Cardiac muscle cell (in vitro differentiated cells and primary cell): ENCODE results near the gene EP400. TPM values are rescaled to one million over a fixed set of nuclear protein-coding genes. Genes with fewer than 3 reads are reported as not detected.
"Not testable (repeated sequence)": the region's sequence is repeated elsewhere in the genome, so short reads cannot be mapped to it uniquely, and the experiment has no call there.

ENCODE experiments used
- DNase-seq, 2 donors: peaks; one replicate each; pipeline versions ENCODE4 v3.0.0 to v3.0.0-alpha.2; 2010 to 2017; ENCODE audit warnings: low read depth in 1 of 2, low spot score in 1 of 2
- H3K27ac ChIP-seq: fragments of 200-600 bp; sonication (generic); 2 replicates; pipeline ENCODE4 v1.5.1; 2016
- H3K27me3 ChIP-seq: fragments of 200-600 bp; sonication (generic); 2 replicates; pipeline ENCODE4 v1.6.0; 2016; ENCODE audit warnings: control low read depth
- H3K36me3 ChIP-seq: fragments of 200-600 bp; sonication (generic); 2 replicates; pipeline ENCODE4 v1.5.1; 2016; ENCODE audit warnings: control low read depth
- H3K4me1 ChIP-seq: fragments of 200-600 bp; sonication (generic); 2 replicates; pipeline ENCODE4 v1.8.1; 2017; ENCODE audit warnings: low read depth, mild to moderate bottlenecking, mixed run types
- H3K4me3 ChIP-seq: fragments of 200-600 bp; sonication (generic); 2 replicates; pipeline ENCODE4 v1.5.1; 2016; ENCODE audit warnings: mild to moderate bottlenecking
- H3K9me3 ChIP-seq: fragments of 200-600 bp; sonication (generic); 2 replicates; pipeline ENCODE4 v1.5.1; 2017; ENCODE audit warnings: low read depth, mild to moderate bottlenecking, control low read depth
- polyA plus RNA-seq: library from polyadenylated mRNA; unstranded; fragments of >200 nt; fragmentation: Nextera tagmentation; extraction: Ambion mirVana; gene quantifications from 2 replicates; pipeline ENCODE4 v1.2.1, GENCODE V29; 2016
- total RNA-seq: library from RNA; depleted of rRNA; stranded (reverse); fragments of >200 nt; gene quantifications from 2 replicates; pipeline ENCODE4 v1.2.3, GENCODE V29; 2016
- TF ChIP-seq, protein P1 (sequence below): IDR thresholded peaks from 2 replicates; pipeline ENCODE4 v1.5.1; 2012; ENCODE audit warnings: low read depth, mild to moderate bottlenecking, low read length

EP400 gene
- total and polyA plus RNA-seq, 2 experiments from 2014 or later, result 14.6 to 28.4 TPM

DNA sequence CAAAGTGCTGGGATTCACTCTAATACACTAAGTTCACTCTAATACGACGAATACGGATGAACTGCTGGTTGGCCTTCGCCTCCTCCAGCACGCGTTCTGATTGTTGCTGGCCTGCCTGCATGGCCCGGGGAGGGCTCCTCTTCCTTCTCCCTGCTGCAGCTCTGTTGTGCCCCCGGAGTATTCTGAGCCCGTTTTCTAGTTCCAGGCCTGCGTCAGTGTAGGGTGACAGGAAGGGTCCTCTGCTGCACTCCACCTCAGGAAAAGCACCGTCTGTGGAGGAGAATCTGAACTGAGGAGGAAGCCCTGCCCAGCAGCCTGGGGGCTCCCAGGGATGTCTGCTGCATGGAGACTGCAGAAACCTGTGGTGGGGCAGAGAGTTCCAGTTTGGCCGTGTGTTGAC, 150.0 kb downstream of the EP400 start:
- no peaks in the 10 kb centered on the region for H3K4me1 ChIP-seq
- no peaks in the 10 kb centered on the region for H3K9me3 ChIP-seq
- H3K36me3 ChIP-seq, result no peaks in the 10 kb centered on the region
- H3K27me3 ChIP-seq, result no peaks in the 10 kb centered on the region
- TF ChIP-seq, protein P1, sequence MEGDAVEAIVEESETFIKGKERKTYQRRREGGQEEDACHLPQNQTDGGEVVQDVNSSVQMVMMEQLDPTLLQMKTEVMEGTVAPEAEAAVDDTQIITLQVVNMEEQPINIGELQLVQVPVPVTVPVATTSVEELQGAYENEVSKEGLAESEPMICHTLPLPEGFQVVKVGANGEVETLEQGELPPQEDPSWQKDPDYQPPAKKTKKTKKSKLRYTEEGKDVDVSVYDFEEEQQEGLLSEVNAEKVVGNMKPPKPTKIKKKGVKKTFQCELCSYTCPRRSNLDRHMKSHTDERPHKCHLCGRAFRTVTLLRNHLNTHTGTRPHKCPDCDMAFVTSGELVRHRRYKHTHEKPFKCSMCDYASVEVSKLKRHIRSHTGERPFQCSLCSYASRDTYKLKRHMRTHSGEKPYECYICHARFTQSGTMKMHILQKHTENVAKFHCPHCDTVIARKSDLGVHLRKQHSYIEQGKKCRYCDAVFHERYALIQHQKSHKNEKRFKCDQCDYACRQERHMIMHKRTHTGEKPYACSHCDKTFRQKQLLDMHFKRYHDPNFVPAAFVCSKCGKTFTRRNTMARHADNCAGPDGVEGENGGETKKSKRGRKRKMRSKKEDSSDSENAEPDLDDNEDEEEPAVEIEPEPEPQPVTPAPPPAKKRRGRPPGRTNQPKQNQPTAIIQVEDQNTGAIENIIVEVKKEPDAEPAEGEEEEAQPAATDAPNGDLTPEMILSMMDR, result no peak
- no peak overlapping the region for H3K27ac ChIP-seq
- H3K4me3 ChIP-seq, result no peak overlapping the region
- no peak for DNase-seq

DNA sequence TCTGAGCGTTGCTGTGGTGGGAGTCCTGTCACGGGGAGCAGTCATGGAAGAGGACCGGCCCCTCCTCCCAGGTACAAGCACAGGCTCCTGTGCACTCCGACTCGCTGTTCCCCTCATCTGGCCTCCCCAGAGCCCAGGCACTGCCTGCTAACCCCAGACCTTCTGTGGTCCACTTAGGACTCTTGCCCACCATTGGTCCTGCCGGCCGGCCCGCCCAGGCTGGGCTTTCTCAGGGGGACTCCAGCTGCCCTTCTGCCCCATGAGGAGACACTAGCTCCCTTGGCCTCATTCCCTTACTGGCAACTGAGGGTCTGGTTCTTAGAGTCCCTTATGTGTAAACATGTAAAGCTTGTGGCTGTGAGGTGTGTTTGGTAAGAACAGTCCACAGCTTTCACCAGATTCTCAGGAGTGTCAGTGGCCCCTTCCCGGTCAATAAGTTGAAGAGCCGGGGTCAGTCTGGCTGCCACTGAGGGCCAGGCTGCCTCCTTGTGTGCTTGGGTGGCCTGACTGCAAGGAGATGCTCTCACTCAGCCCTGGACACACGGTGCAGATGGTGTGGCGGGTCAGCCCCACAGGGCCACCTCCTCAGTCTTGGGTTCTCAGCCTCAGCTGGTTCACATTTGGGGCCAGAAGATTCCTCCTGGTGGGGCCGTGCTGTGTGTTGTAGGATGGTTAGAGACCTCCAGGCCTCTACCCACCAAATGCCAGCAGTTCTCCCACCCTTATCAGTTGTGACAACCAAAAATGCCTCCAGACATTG, 150.7 kb downstream of the EP400 start:
- TF ChIP-seq, protein P1, result no peak
- Histone ChIP-seq H3K27me3 (no peaks in the 10 kb centered on the region), H3K4me1 (no peaks in the 10 kb centered on the region), H3K27ac (no peak overlapping the region), H3K4me3 (no peak overlapping the region), H3K9me3 (no peaks in the 10 kb centered on the region), H3K36me3 (no peaks in the 10 kb centered on the region)
- no peak for DNase-seq

DNA sequence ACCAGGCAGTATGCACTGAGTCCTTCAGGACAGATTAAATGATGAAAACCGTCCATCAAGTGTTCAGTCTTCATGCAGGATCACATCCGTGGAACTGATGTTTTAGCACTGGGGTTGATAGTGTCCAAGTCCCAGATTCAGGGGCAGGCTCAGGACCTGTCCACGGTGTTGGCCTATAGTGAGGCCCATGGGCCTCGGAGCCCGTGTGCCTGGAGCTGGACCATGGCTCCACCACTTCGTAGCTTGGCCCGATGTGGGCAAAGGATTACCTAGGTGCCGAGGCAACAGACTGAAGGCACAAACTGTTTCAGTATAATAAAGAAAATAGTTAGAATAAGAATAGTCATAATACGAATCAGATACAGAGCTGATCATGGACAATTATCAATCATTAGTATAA, 152.6 kb downstream of the EP400 start:
- DNase-seq, result no peak
- no peaks in the 10 kb centered on the region for H3K27me3 ChIP-seq

DNA sequence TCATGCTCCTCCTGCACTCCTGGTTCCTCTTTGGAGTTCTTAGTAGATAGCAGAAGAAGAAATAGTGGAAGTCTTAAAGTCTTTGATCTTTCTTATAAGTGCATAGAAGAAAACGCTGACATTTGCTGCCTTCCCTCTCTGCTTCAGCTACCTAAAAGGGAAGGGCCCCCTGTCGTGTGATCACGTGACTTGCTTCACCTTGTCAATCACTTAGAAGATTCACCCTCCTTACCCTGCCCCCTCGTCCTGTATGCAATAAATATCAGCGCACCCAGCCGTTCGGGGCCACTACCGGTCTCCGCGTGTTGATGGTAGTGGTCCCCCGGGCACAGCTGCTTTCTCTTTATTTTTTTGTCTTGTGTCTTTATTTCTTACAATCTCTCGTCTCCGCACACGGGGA, 153.3 kb downstream of the EP400 start:
- DNase-seq, H3K27me3 ChIP-seq, H3K36me3 ChIP-seq, H3K4me1 ChIP-seq, H3K27ac ChIP-seq, H3K9me3 ChIP-seq, H3K4me3 ChIP-seq: not testable (repeated sequence)

More for the DNA sequence above, 152.6 kb downstream of the EP400 start:
- TF ChIP-seq, protein P1, result no peak
- Histone ChIP-seq H3K4me1 (no peaks in the 10 kb centered on the region), H3K4me3 (no peak overlapping the region), H3K27ac (no peak overlapping the region), H3K9me3 (no peaks in the 10 kb centered on the region), H3K36me3 (no peaks in the 10 kb centered on the region)

DNA sequence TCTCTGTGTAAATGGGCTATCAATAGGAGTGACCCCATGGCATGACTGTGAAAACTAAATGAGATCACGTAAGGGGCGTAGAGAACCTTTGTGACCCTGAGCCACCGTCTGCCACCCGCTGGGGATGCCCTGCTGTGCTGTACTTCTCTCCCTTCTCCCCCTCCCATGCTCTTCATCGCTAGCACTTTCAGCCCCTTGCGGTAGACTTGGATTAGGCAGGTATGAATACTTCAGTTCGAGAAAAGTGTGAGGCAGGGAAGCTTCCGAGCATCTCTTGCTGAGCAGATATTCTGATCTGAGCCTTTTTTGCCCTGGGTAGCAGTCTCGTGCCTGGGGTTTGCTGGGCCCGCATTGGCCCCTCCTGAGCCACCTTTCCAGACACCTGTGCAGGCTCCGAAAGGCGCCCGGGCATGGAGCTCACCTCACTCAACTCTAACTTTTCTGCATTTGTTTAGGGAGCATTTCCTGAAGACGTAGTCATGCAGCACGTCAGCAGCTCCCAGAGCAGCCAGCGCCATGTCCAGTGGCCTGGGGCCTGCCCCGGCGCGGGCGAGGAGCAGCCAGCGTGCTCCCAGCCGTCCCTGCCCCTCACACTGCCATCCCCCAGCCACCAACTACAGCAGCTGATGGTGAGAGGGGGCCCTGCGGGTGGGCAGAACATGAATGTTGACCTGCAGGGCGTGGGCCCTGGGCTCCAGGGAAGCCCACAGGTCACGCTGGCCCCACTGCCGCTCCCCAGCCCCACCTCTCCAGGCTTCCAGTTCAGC, 154.0 kb downstream of the EP400 start:
- DNase-seq, result no peak
- TF ChIP-seq, protein P1, result no peak
- H3K27ac ChIP-seq, result no peak overlapping the region
- peaks cover 4% of the 10 kb centered on the region for H3K36me3 ChIP-seq
- no peaks in the 10 kb centered on the region for H3K4me1 ChIP-seq
- no peaks in the 10 kb centered on the region for H3K9me3 ChIP-seq
- no peaks in the 10 kb centered on the region for H3K27me3 ChIP-seq
- H3K4me3 ChIP-seq, result no peak overlapping the region

DNA sequence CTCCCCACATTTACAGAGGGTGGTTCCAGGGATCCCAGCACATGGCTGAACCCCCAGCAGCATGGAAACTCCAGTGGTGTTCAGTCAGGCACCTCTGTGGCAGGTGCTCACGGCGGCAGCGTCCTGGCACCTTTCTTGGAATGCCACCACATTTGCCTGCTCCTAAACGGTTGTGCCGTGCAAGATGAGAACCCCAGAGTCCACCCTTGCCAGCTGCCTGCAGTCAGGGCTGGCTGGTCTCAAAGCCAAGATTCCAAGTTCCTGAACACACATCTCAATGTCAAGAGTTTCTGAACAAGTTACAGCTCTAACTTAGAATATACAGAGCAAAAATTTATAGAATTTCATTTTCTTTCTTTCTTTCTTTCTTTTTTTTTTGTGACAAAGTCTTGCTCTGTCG, 155.7 kb downstream of the EP400 start:
- H3K4me1 ChIP-seq, result no peaks in the 10 kb centered on the region
- H3K4me3 ChIP-seq, result no peak overlapping the region
- no peak overlapping the region for H3K27ac ChIP-seq
- DNase-seq, result no peak
- H3K27me3 ChIP-seq, result no peaks in the 10 kb centered on the region
- peaks cover 4% of the 10 kb centered on the region for H3K36me3 ChIP-seq
- TF ChIP-seq, protein P1, result no peak
- H3K9me3 ChIP-seq, result no peaks in the 10 kb centered on the region
